GM12872 (cell line): ENCODE measurements around the gene SNAP47.

Source experiments
- TF ChIP-seq, protein P1 (sequence below): IDR thresholded peaks from 3 replicates; pipeline ENCODE4 v1.5.1; 2011; ENCODE audit warnings: low read depth, mild to moderate bottlenecking, low read length, moderate library complexity; ENCODE audit not compliant: insufficient read depth

Gene SNAP47

DNA sequence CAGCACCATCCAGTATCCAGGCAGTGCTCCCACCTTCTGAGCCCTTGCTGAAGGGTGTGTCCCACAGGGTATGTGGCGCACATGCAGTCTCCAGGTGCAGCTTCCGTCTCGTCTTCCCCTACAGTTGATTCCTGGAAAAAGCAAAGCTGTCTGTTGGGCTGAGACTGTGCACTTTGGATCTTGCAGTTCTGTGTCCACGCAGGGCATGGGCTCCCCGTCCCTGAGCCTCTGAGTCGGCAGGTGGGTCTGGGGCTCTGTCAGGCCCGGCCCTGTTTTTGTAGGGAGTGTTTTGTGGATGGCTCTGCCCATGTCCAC is 32.8 kb downstream of the SNAP47 start:
- TF ChIP-seq, protein P1, sequence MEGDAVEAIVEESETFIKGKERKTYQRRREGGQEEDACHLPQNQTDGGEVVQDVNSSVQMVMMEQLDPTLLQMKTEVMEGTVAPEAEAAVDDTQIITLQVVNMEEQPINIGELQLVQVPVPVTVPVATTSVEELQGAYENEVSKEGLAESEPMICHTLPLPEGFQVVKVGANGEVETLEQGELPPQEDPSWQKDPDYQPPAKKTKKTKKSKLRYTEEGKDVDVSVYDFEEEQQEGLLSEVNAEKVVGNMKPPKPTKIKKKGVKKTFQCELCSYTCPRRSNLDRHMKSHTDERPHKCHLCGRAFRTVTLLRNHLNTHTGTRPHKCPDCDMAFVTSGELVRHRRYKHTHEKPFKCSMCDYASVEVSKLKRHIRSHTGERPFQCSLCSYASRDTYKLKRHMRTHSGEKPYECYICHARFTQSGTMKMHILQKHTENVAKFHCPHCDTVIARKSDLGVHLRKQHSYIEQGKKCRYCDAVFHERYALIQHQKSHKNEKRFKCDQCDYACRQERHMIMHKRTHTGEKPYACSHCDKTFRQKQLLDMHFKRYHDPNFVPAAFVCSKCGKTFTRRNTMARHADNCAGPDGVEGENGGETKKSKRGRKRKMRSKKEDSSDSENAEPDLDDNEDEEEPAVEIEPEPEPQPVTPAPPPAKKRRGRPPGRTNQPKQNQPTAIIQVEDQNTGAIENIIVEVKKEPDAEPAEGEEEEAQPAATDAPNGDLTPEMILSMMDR: no peak

GRCh38 chr1:227768640-227769039 is 33.4 kb downstream of the SNAP47 start:
- TF ChIP-seq, protein P1: no peak

DNA sequence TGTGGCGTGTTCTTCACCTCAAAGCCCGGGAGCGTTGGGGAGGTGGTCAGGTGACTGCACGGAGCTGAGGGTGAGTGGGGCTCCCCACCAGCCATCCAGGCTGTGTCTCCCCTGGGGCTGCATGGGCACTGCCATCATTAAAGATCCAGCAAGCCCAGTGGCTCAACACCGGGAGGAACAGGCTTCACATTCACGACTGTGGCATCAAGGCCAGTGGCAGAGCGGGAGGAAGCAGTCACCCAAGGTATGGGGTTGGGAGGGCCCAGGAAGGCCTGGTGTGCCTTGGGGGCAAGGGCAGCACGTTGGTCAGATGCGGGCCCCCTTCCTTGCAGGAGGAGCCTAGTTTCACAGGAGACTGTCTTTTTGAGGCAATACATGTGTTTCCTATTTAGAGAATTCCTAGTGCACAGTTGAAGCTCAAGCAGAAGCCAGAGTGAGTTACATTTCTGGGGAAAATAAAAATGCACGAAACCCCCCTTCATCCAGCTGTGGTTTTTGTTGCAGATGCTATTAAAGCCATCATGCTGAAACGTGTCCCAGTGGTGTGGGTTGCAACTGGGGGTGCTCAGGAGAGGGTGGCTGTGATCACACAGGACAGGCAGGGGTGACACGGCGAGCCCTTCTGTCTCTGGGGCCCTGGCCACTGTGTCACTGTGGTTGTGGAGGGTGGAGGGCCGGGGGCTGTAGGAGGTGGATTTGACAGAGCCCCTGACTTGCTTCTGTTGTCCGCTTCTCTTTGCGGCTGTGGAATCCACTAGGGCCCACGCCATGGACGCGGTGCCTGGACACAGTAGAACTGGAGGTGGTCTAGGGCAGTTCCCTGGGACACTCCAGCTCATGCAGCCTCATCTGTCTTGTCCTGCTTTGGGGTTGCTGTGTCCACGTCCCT is 34.1 kb downstream of the SNAP47 start:
- TF ChIP-seq, protein P1: no peak

DNA sequence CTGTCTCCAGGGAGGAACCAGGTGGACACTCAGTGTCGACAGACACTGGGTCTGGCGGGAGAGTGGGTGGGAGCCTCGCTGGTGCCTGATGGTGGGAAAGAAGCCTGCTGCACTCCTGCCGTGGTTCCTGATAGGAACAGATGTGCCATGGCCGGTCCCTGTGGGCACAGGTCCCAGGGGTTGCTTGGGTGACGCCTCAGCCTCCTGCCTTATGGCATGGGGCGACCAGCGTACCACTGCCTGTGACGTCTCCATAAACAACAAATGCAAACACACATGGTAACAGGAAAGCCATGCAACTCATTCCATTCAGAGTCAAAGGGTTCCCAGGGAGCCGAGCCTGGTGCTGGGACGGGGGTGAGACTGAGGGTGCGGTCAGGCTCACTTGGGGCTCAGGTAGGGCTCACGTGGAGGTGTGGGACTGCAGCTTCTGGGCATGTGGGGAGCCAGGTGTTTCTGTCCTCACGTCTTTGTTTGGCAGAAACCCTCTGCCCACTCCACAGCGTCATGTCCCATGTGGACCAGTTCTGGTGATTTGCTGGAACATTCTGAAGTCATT is 34.8 kb downstream of the SNAP47 start:
- TF ChIP-seq, protein P1: no peak

DNA sequence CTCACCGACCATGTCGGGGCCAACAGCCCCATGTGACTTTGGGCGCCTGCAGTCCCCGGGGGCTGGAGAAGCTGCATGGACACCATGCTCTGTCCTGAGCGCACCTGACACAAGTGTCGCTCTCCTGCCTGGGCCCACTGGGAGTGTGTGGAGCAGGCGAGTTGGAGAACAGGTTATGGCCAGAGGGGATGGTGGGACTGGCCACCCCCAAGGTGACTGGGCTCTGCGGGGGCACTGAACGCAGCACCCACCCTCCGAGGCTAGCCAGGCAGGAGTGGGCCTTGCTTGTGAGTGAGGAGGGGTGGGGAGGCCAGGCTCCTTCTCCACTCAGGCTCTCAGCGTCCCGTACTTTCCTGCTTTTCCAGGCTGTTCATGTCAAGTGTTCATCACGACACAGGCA is 35.6 kb downstream of the SNAP47 start:
- TF ChIP-seq, protein P1: no peak

GRCh38 chr1:227771326-227771725 is 36.1 kb downstream of the SNAP47 start:
- TF ChIP-seq, protein P1: no peak

DNA sequence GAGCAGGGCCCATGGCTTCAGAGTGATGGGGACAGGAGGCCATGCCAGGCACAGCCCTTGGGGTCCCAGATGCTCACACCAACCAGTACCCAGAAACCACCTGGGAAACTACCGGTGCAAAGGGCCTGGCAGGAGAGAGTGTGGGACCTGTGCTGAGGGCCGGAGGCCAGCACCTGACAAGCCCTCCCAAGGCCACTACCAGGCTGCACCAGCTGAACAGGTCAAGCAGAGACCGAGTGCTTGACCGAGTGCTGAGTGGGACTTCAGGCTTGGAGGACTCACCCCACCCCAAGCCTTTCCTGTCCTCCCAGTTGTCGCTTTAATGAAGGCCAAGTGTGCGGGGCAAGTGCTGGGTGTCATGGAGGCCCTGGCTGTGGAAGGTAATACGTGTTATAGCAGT is 36.5 kb downstream of the SNAP47 start:
- TF ChIP-seq, protein P1: no peak
